ENCODE results near the gene FREY1.
A peak's percentile ranks its signal among the peaks of the same experiment; 100 is the strongest.

Gene FREY1

GRCh38 chr11:45890886-45891550 lies 16.1 kb downstream of the FREY1 start:
- DNase-seq = no peak

- DNase-seq = no peak
Observed at GRCh38 chr11:45889966-45890365, 17.1 kb downstream of the FREY1 start.

- DNase-seq = no peak
Observed at GRCh38 chr11:45889555-45889954, 17.5 kb downstream of the FREY1 start.

- DNase-seq = no peak
Observed at GRCh38 chr11:45887587-45887986, 19.5 kb downstream of the FREY1 start.

DNA sequence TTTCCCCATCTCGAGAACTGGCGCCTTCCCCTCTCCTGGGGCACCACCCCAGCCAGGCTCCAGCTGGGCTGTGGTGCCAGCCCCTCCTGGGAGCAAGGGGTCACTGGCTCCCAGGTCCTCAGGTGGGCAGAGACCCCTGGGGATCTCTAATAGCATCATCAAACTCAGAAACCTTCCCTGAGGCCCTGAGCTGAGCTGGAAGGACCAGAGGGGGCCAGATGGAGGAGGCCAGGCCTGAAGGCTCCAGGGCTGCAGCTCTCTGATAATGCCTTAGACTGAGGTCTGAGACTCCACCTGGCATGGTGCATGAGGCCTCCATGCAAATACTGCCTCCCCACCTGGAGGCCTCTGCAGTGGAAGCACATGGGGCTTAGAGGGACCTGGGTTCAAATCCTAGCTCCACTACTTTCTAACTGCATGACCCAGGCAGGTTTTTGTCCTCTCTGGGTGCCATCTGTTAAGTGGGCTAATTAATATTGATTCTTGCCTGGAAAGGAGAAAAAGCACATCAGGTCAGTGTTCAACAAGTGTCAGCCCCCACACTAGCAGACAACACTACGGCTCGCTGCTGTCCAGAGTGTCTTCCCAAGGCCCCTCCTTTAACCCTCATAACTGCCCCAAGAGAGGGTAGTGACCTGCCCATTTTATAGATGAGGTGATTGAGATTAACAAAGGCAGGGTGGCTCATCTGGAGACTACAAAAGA lies 20.1 kb downstream of the FREY1 start:
- DNase-seq = no peak

DNA sequence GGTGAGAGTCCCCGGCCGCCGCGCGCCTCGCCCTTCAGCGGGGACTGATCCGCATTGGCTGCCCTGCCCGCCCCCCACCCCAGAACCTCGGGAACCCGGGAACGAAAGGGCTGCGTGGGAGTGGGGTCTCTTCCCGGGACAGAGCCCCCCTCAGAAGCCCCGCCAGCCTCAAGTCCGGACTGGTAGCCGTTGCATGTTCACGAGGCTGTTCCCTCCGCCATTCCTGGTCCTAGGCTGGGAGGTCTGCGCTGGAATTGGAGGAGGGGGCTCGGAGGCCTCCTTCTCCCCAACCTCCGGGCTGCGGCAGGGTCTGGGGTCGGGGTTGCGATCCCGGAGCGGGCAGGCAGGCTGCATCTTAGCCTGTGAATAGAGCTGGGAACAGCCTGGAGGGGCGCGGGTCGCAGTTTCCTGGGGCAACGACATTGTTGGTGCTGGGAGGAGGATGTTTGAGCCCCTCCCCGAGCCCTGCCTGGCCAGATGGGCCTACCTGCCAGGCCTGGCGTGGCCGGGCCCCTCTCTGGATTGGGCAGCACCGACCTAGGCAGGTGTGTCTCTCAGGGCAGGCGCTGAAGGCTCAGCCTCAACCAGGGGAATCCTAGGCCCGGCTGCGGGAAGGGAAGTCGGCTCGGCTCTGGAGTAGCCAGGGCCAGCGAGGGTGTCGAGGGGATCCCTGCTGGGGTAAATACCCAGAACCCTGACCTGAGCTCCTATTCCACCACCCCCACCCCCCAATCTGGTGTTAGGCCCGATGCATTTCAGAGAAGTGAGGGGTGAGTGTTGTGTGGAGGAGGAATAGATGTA lies 20.9 kb downstream of the FREY1 start:
- DNase-seq = no peak

DNA sequence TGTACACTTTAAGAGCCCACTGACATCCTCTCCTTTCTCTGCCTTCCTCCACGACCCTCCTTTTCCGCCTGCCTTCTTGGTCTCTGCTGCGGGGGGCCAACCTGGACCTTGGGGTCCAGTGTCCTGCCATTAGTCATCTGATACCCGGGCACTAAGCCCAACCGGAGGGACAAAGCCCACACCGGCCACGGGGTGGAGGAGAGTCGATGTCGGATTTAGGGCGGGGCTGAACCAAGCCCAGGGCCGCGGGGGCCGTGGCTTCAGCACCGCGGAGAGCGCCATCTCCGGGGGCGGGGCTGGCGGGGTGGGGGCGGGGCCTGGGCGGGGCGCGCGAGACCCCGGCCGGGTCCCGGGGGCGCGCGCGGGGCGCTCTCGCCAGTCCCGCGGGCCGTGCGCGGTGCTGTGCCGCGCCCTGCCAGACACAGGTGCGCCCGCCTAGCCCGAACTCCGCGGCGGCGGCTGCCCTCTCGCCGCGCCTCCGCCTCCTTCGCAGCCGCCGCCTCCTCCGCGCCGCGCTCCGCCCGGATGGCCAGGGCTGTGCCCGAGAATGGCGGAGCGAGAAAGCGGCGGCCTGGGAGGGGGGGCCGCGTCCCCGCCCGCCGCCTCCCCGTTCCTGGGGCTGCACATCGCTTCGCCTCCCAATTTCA lies 21.7 kb downstream of the FREY1 start, which contains the start of gene MAPK8IP1:
MAPK8IP1 (plus strand) TSS at position 378 of the 647 bp plus-strand sequence; CDS start at position 548, 170 bp downstream.
- no peak for DNase-seq

GRCh38 chr11:45884596-45885185 lies 22.4 kb downstream of the FREY1 start:
- no peak for DNase-seq

DNA sequence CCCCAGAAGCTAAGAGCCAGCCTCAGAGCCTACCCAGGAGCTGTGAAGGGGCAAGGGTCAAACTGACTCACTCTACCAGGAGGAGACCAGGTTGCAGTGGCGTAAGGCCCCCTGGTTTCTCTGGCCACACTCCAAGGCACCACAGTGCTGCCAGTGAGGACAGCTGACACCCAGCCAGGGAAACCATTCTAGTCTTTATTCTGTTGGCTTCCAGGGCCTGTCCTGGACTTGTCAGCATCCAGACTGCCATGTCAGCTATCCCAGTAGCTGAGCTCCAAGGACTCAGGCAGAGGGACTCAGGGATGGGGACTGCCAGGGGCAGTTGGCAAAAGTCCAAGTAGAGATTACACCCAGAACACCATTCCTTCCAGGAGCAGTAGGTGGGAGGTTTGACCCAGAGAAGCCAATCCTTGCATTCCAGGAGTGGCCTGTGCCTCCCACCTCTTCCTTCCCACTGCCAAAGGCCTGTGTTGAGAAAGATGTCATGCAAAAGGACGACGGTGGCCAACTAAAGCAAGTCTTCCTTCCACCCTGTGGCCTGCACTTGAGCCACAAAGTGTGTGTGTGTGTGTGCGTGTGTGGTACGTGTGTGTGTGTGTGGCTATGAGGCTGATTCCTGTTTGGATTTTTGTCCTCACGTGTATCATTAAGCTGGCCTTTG lies 25.2 kb downstream of the FREY1 start:
- no peak for DNase-seq

GRCh38 chr11:45880772-45881570 lies 26.1 kb downstream of the FREY1 start:
- no peak for DNase-seq

DNA sequence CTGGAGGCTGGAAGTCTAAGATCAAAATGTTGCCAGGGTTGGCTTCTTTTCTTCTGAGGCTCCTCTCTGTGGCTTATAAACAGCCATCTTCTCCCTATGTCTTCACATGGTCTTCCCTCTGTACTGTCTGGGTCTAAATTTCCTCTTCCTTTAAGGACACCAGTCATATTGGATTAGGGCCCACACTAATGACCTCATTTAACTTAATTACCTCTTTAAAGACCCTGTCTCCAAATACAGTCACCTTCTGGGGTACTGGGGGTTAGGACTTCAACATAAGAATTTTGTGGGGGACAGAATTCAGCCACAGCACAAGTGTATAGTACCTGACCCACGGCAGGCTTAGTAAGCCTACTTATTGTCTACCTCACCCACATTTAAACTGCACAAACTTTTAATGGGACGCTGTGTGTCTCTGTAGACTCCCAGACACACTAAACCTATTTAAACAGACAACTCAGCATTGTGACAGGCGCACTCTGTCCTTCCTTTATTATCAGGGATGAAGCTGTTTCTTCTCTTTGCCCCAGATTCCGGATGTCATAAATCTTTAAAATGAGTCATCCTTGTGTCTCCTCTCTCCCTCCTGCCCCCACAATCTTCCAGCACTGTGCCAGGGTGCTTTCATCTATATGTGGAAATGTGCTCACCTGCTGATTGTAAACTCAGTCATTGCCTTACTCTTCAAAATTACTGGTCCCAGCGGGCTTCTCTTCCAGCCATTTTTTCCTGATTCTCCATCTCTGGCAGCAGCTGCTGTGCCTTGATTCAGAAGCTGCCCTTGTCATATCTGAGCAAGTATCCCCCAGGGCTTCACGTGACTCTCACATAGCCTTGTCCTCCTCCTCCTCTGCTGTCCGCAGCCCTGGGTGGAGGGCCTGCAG lies 27.0 kb downstream of the FREY1 start:
- no peak for DNase-seq

DNA sequence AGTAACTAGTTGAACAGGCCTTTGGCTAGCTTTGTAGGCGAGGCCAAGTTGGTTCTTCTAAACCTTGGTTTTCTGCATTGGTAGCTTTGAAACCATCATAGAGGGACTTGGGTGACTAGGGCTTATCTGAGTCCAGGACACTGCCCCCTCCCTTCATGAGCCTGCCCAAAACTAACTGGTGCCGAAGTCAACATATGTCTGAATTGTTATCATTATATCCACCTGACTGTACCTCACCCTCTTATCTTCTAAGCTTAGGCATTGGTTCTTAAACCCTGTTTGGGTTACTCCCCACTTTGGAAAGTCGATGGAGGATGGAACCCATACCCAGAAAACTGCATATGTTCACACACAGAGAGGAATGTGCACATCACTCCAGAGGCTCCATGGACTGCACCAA lies 29.2 kb downstream of the FREY1 start:
- no peak for DNase-seq

GRCh38 chr11:45877221-45877620 lies 29.9 kb downstream of the FREY1 start:
- no peak for DNase-seq

DNA sequence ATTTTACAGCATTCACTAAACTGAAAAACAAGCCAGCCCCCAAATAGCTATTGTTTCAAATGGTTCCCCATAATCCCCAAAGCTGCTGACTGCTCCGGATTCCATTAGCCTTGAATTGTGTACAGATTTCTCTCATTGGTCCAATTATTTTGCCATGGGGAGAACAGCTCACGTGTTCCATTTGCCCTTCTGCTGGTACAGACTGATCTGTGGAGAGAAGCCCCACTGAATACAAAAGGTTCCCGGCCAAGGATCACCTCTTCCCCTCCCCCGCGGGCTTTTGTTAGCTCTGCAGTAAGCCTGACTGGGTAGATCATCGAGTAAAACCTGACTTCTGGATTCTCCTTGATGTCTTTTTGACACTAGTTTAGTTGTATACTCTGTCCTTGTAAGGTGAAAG lies 30.7 kb downstream of the FREY1 start:
- no peak for DNase-seq

- DNase-seq = peak; percentile 13
Observed at GRCh38 chr11:45872651-45873356, 34.3 kb downstream of the FREY1 start.

GRCh38 chr11:45871638-45872037 lies 35.4 kb downstream of the FREY1 start:
- no peak for DNase-seq

GRCh38 chr11:45870706-45871105 lies 36.4 kb downstream of the FREY1 start:
- DNase-seq = no peak

DNA sequence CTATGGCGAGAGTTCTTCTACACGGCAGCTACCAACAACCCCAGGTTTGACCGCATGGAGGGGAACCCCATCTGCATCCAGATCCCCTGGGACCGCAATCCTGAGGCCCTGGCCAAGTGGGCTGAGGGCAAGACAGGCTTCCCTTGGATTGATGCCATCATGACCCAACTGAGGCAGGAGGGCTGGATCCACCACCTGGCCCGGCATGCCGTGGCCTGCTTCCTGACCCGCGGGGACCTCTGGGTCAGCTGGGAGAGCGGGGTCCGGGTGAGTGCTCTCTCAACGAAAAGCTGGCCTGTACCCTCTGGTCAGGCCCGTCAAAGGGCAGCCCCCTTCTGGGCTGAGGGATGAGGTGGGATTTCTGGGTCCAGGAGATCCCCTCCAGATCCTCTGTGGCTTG lies 37.5 kb downstream of the FREY1 start:
- no peak for DNase-seq

GRCh38 chr11:45864041-45864440 lies 43.0 kb downstream of the FREY1 start:
- no peak for DNase-seq

Data from NCI-H2029 treated with DMSO at 0.1 percent for 48 hours (cell line).